ENCODE data around the gene C22orf42. TPM values are rescaled to one million over a fixed set of nuclear protein-coding genes. Genes with fewer than 3 reads are reported as not detected.
"Not testable (repeated sequence)": the region's sequence is repeated elsewhere in the genome, so short reads cannot be mapped to it uniquely, and the experiment has no call there.

C22orf42 gene
- total RNA-seq, 1 donor from 2014 or later = not detected

GRCh38 chr22:32185821-32186220, 26.7 kb upstream of the C22orf42 start:
- no peak for DNase-seq (ENCODE audit: low spot score)

GRCh38 chr22:32183625-32184024, 24.5 kb upstream of the C22orf42 start:
- no peak for DNase-seq (ENCODE audit: low spot score)

- DNase-seq (ENCODE audit: low spot score) = no peak
These were observed 21.9 kb upstream of the C22orf42 start for GRCh38 chr22:32181043-32181442.

- DNase-seq (ENCODE audit: low spot score) = no peak
These were observed 18.2 kb upstream of the C22orf42 start for GRCh38 chr22:32177221-32177765.

- DNase-seq (ENCODE audit: low spot score) = no peak
These were observed 16.9 kb upstream of the C22orf42 start for GRCh38 chr22:32175683-32176644.

GRCh38 chr22:32175115-32175514, 16.0 kb upstream of the C22orf42 start:
- no peak for DNase-seq (ENCODE audit: low spot score)

GRCh38 chr22:32165681-32166080, 6.6 kb upstream of the C22orf42 start:
- no peak for DNase-seq (ENCODE audit: low spot score)

- no peak for DNase-seq (ENCODE audit: low spot score)
These were observed 5.2 kb upstream of the C22orf42 start for GRCh38 chr22:32164075-32164860.

GRCh38 chr22:32160411-32160810, 1.3 kb upstream of the C22orf42 start:
- DNase-seq (ENCODE audit: low spot score) = not testable (repeated sequence)

- not testable (repeated sequence) for DNase-seq (ENCODE audit: low spot score)
These were observed 1.5 kb downstream of the C22orf42 start for GRCh38 chr22:32157632-32158031.

GRCh38 chr22:32154727-32155126, 4.4 kb downstream of the C22orf42 start:
- not testable (repeated sequence) for DNase-seq (ENCODE audit: low spot score)

GRCh38 chr22:32151641-32152040, 7.5 kb downstream of the C22orf42 start:
- DNase-seq (ENCODE audit: low spot score) = not testable (repeated sequence)

GRCh38 chr22:32150647-32151046, 8.5 kb downstream of the C22orf42 start:
- not testable (repeated sequence) for DNase-seq (ENCODE audit: low spot score)

GRCh38 chr22:32148372-32148771, 10.7 kb downstream of the C22orf42 start:
- not testable (repeated sequence) for DNase-seq (ENCODE audit: low spot score)

- not testable (repeated sequence) for DNase-seq (ENCODE audit: low spot score)
These were observed 12.0 kb downstream of the C22orf42 start for GRCh38 chr22:32147128-32147527.

GRCh38 chr22:32144496-32145274, 14.4 kb downstream of the C22orf42 start:
- no peak for DNase-seq (ENCODE audit: low spot score)

GRCh38 chr22:32142600-32142999, 16.5 kb downstream of the C22orf42 start:
- no peak for DNase-seq (ENCODE audit: low spot score)

- DNase-seq (ENCODE audit: low spot score) = not testable (repeated sequence)
These were observed 18.4 kb downstream of the C22orf42 start for GRCh38 chr22:32140688-32141087.

- not testable (repeated sequence) for DNase-seq (ENCODE audit: low spot score)
These were observed 20.5 kb downstream of the C22orf42 start for GRCh38 chr22:32138576-32138975.

GRCh38 chr22:32137731-32138324, 21.3 kb downstream of the C22orf42 start:
- DNase-seq (ENCODE audit: low spot score) = not testable (repeated sequence)

- not testable (repeated sequence) for DNase-seq (ENCODE audit: low spot score)
These were observed 22.2 kb downstream of the C22orf42 start for GRCh38 chr22:32136881-32137280.

Data from ureter (tissue), 1 donor.